H1 (cell line): Measurements from ENCODE around the gene RAD9B. TPM values are rescaled to one million over a fixed set of nuclear protein-coding genes. Genes with fewer than 3 reads are reported as not detected.

Experiments used
- CREB1 ChIP-seq: IDR thresholded peaks from 2 replicates; pipeline ENCODE4 v1.6.1; 2012; ENCODE audit warnings: inconsistent platforms
- KDM4A ChIP-seq: IDR thresholded peaks from one replicate; pipeline ENCODE4 v1.7.1; 2012; ENCODE audit warnings: low read depth, mild to moderate bottlenecking, moderate library complexity, low read length, inconsistent platforms; ENCODE audit not compliant: severe bottlenecking
- RNF2 ChIP-seq: fragments of 200-900, 300-1000 bp; sonication (generic); IDR thresholded peaks from 2 replicates; pipeline ENCODE4 v1.7.1; 2016; ENCODE audit warnings: borderline replicate concordance, low read depth, mild to moderate bottlenecking, antibody characterized with exemption, low read length; ENCODE audit not compliant: poor library complexity, severe bottlenecking; ENCODE audit errors: missing control alignments
- SRF ChIP-seq: IDR thresholded peaks from 2 replicates; pipeline ENCODE4 v1.6.1; 2011; ENCODE audit warnings: mild to moderate bottlenecking, low read depth, low read length, moderate library complexity
- polyA plus RNA-seq, 7 experiments: library from polyadenylated mRNA; depleted of rRNA in 3 of 7; stranded (reverse) in 5 of 7; unstranded in 2 of 7; fragments of >200 nt in 5 of 7; fragments of 200-250 nt in 2 of 7; gene quantifications; 1 replicate in 5 of 7; 2 replicates in 1 of 7; 4 replicates in 1 of 7; pipeline versions ENCODE4 v1.2.1 to v1.2.3, GENCODE V29; 2011 to 2013; ENCODE audit warnings: missing spikeins in 2 of 7, mixed read lengths in 2 of 7
- total RNA-seq: library from RNA; stranded (reverse); fragmentation: NEBNext Ultra II Directional; extraction: Animal tissue kit (Norgen Biotek cat#: 25700); gene quantifications from 2 replicates; pipeline ENCODE4 v1.2.1, GENCODE V29; 2021
- TF ChIP-seq, protein P1 (sequence below): IDR thresholded peaks from 2 replicates; pipeline ENCODE4 v1.6.1; 2012; ENCODE audit warnings: inconsistent platforms

The RAD9B gene
- total and polyA plus RNA-seq, 2 of the 8 experiments (the other 6 are each of a cell fraction or from before 2014, with no cell fraction given): 0.06 TPM; not detected in 1

DNA sequence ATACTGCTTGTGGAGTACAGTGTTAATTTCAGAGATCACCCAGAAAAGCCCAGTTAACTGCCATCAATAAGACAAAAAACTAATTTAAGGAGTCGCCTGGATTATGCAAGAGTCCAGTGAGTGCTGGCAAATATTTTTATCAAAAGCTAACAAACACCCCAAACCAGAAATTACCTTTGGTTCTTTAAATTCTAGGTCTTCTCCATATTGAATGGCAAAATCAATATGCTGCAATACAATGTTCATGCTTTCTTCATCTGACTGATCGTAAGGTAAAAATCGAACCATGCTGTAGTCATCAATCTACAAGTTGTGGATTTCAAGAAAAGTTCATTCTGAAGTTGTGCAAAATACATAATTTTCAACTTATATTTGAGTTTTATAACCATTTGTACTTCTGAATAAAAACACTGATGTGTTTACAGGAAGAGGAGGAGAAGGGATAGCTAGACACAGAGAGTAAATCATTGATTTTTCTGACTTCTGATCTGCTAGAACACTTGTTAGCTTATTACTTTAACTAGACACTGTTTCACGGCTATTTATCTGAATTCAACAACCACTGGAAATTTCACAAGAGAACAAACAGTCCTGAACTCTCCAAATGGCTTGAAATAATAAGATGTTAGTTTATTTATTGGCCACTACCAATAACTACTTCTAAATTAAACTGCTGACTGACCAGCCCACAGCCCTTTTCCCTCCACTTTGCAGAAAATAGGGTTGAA is 48.4 kb upstream of the RAD9B start (continued):
- TF ChIP-seq SRF (no peak), RNF2 (no peak), KDM4A (no peak), CREB1 (no peak)
- TF ChIP-seq, protein P1, sequence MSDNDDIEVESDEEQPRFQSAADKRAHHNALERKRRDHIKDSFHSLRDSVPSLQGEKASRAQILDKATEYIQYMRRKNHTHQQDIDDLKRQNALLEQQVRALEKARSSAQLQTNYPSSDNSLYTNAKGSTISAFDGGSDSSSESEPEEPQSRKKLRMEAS: no peak
- TF ChIP-seq, all 59 proteins: peak for 0
